GM19467 (cell line): ENCODE data around the gene TBC1D21.

Experiments
- ATAC-seq: cut with Tn5 transposase; IDR thresholded peaks from one replicate; pipeline ENCODE4 v1.9.1; 2021; ENCODE audit warnings: mild to moderate bottlenecking, moderate library complexity; ENCODE audit not compliant: unreplicated experiment

Gene TBC1D21

GRCh38 chr15:73888224-73889041, 15.1 kb downstream of the TBC1D21 start:
- no peak for ATAC-seq

GRCh38 chr15:73889053-73889761, 15.8 kb downstream of the TBC1D21 start:
- no peak for ATAC-seq

GRCh38 chr15:73889762-73890124, 16.4 kb downstream of the TBC1D21 start:
- ATAC-seq: no peak

- ATAC-seq: no peak
These were observed 18.3 kb downstream of the TBC1D21 start for GRCh38 chr15:73891328-73892315.

- no peak for ATAC-seq
These were observed 19.3 kb downstream of the TBC1D21 start for GRCh38 chr15:73892446-73893226.

GRCh38 chr15:73894133-73894814, 20.9 kb downstream of the TBC1D21 start:
- ATAC-seq: no peak

GRCh38 chr15:73897441-73898261, 24.3 kb downstream of the TBC1D21 start:
- no peak for ATAC-seq

GRCh38 chr15:73899197-73900094, 26.1 kb downstream of the TBC1D21 start:
- no peak for ATAC-seq

- no peak for ATAC-seq
These were observed 26.8 kb downstream of the TBC1D21 start for GRCh38 chr15:73900095-73900712.

- ATAC-seq: no peak
These were observed 27.9 kb downstream of the TBC1D21 start for GRCh38 chr15:73901126-73901810.

GRCh38 chr15:73902121-73903020, 29.0 kb downstream of the TBC1D21 start:
- ATAC-seq: no peak

- ATAC-seq: no peak
These were observed 30.9 kb downstream of the TBC1D21 start for GRCh38 chr15:73904026-73904815.

GRCh38 chr15:73905225-73905827, 32.0 kb downstream of the TBC1D21 start:
- no peak for ATAC-seq

- no peak for ATAC-seq
These were observed 33.1 kb downstream of the TBC1D21 start for GRCh38 chr15:73906346-73907034.
